Right ventricle myocardium inferior (tissue), 1 donor: ENCODE data around the gene BCL2A1. TPM values are rescaled to one million over a fixed set of nuclear protein-coding genes. Genes with fewer than 3 reads are reported as not detected.

Source experiments
- total RNA-seq: library from RNA; stranded (reverse); fragmentation: NEBNext Ultra II Directional; extraction: Animal tissue kit (Norgen Biotek cat#: 25700); gene quantifications from one replicate; pipeline ENCODE4 v1.2.1, GENCODE V29; 2021
- donor health status: DM: no; HTN: yes; CAD: no; lungs with severe emphysema.

BCL2A1 gene
- total RNA-seq, 1 donor from 2014 or later: 0.92 TPM

Other genes starting within 250 kb of the BCL2A1 start
- 19.1 TPM for gene MTHFS, start 74.2 kb downstream of the BCL2A1 start, total RNA-seq
- gene ZFAND6, start 88.5 kb upstream of the BCL2A1 start, total RNA-seq: 72.4 TPM
- gene FAH, start 181.8 kb upstream of the BCL2A1 start, total RNA-seq: 25.5 TPM